GM13976 (cell line): ENCODE results near the gene ZNF546.

Experiments used
- DNase-seq: peaks from one replicate; pipeline ENCODE4 v3.0.0; 2012; ENCODE audit warnings: low spot score
- CTCF ChIP-seq: IDR thresholded peaks from 2 replicates; pipeline ENCODE4 v1.5.1; 2012; ENCODE audit warnings: borderline replicate concordance, mild to moderate bottlenecking; ENCODE audit not compliant: insufficient read depth; ENCODE audit errors: extremely low read depth, missing control alignments, control extremely low read depth
- in situ Hi-C: fragments of 300-500 bp; cut with MboI; formaldehyde crosslinking; loops from one replicate; pipeline ENCODE4 v1.12.0; 2022; ENCODE audit warnings: low sequenced_read_pairs, mixed read lengths, inconsistent platforms; ENCODE audit not compliant: unreplicated experiment

ZNF546 gene

GRCh38 chr19:39970425-39970674, 26.5 kb upstream of the ZNF546 start:
- DNase-seq = no peak
- TF ChIP-seq CTCF = no peak
- in situ Hi-C loops = no loop called here

GRCh38 chr19:39970675-39971379, 26.0 kb upstream of the ZNF546 start, which contains the start of gene PSMC4:
PSMC4 (plus strand) TSS chr19:39971165; CDS start chr19:39971203, 38 bp downstream.
- peak; percentile 93 for TF ChIP-seq CTCF
- in situ Hi-C loops = no loop called here
- DNase-seq = peak; percentile 98

- TF ChIP-seq CTCF = no peak
- in situ Hi-C loops = no loop called here
- DNase-seq = no peak
Measured at GRCh38 chr19:39971380-39972035, 25.4 kb upstream of the ZNF546 start.

- no peak for TF ChIP-seq CTCF
- in situ Hi-C loops = no loop called here
- DNase-seq = no peak
Measured at GRCh38 chr19:39974377-39975155, 22.3 kb upstream of the ZNF546 start.

- no peak for DNase-seq
- in situ Hi-C loops = no loop called here
- TF ChIP-seq CTCF = no peak
Measured at GRCh38 chr19:39982883-39983282, 14.0 kb upstream of the ZNF546 start.

GRCh38 chr19:39983695-39984300, 13.1 kb upstream of the ZNF546 start:
- in situ Hi-C loops = no loop called here
- DNase-seq = no peak
- no peak for TF ChIP-seq CTCF
